Transverse colon (tissue), 4 donors: ENCODE results near the gene CCDC188. TPM values are rescaled to one million over a fixed set of nuclear protein-coding genes. Genes with fewer than 3 reads are reported as not detected.
A peak's percentile ranks its signal among the peaks of the same experiment; 100 is the strongest.

Experiments used
- DNase-seq: peaks from one replicate; pipeline ENCODE4 v3.0.0-alpha.2; 2019
- H3K27ac ChIP-seq, 4 donors: fragments of 200-600 bp; sonication (generic); 2 replicates each; pipeline ENCODE4 v1.5.1; 2016 to 2018; ENCODE audit warnings: inconsistent platforms in 4 of 4
- H3K27me3 ChIP-seq: fragments of 200-600 bp; sonication (generic); 2 replicates; pipeline ENCODE4 v1.5.1; 2017; ENCODE audit warnings: inconsistent platforms
- H3K36me3 ChIP-seq, 4 donors: fragments of 200-600 bp; sonication (generic); 2 replicates each; pipeline ENCODE4 v1.5.1; 2017 to 2019; ENCODE audit warnings: inconsistent platforms in 4 of 4
- H3K4me1 ChIP-seq, 4 donors: fragments of 200-600 bp; sonication (generic); 2 replicates each; pipeline ENCODE4 v1.5.1; 2017 to 2020; ENCODE audit warnings: inconsistent platforms in 4 of 4
- H3K4me3 ChIP-seq, 4 donors: fragments of 200-600 bp; sonication (generic); 1 replicate in 1 of 4; 2 replicates in 3 of 4; pipeline versions ENCODE4 v1.5.1 to v1.6.1; 2017 to 2019; ENCODE audit warnings: inconsistent platforms in 4 of 4
- H3K9me3 ChIP-seq, 2 donors: fragments of 200-600 bp; sonication (generic); 2 replicates each; pipeline ENCODE4 v1.5.1; 2017 to 2019; ENCODE audit warnings: inconsistent platforms in 2 of 2
- EP300 ChIP-seq: sonication (generic); formaldehyde crosslinking; IDR thresholded peaks from one replicate; pipeline ENCODE4 v1.6.1; 2017; ENCODE audit warnings: antibody characterized with exemption, low read depth
- POLR2A ChIP-seq: fragments of 450-650 bp; IDR thresholded peaks from one replicate; pipeline ENCODE4 v1.6.1; 2016; ENCODE audit warnings: antibody characterized with exemption, mild to moderate bottlenecking, moderate library complexity
- POLR2AphosphoS5 ChIP-seq, 3 donors: sonication (generic); formaldehyde crosslinking; IDR thresholded peaks; one replicate each; pipeline ENCODE4 v1.6.1; 2016; ENCODE audit warnings: antibody characterized with exemption in 3 of 3
- WGBS, 2 donors: methylation state at CpG; one replicate each; pipeline ENCODE4 v1.1.5; 2018; ENCODE audit warnings: low coverage in 1 of 2; 5-methylcytosine and 5-hydroxymethylcytosine counted together
- in situ Hi-C, 4 donors: fragments of 200-750 bp; cut with MboI; loops; one replicate each; pipeline versions ENCODE4 v1.15.0 to v1.15.1; 2017; ENCODE audit warnings: low sequenced_read_pairs in 3 of 4, low pct_ligation_motif_present in 1 of 4, low pct_unique_long_range_greater_than_20kb in 1 of 4
- intact Hi-C: fragments of 100-400 bp; cut with DNase I; formaldehyde crosslinking; loops from one replicate; pipeline ENCODE4 v1.15.1; 2023; ENCODE audit warnings: low total_unique reads
- total RNA-seq, 4 donors: library from RNA; depleted of rRNA; stranded (reverse); fragments of >200 nt; gene quantifications; one replicate each; pipeline ENCODE4 v1.1.0, GENCODE V29; 2016
- TF ChIP-seq, protein P1 (sequence below), 5 experiments: fragments of 200-600 bp in 3 of 5; fragments of 450-650 bp in 2 of 5; sonication (generic) in 3 of 5; IDR thresholded peaks; 1 replicate in 2 of 5; 2 replicates in 3 of 5; pipeline ENCODE4 v1.5.1; 2016 to 2017; ENCODE audit warnings: antibody characterized with exemption in 5 of 5, inconsistent platforms in 3 of 5, mild to moderate bottlenecking in 2 of 5, moderate library complexity in 1 of 5

CCDC188 gene
- total RNA-seq, 4 donors from 2014 or later: 0.41 TPM; not detected in 3

GRCh38 chr22:20116951-20117632, 33.8 kb downstream of the CCDC188 start, which contains the start of gene TRMT2A:
Gene TRMT2A (minus strand): TSS chr22:20117226. CDS start chr22:20116906, 320 bp downstream.
- no peaks in the 10 kb centered on the region for H3K9me3 ChIP-seq
- H3K27ac ChIP-seq: peak within 1 kb of the TSS; percentile 82 to 95 (median 88)
- peak; percentile 98 for DNase-seq
- peak within 1 kb of the TSS; percentile 69 to 96 (median 88) for H3K4me3 ChIP-seq
- no peaks in the 10 kb centered on the region for H3K27me3 ChIP-seq
- intact Hi-C loops: no loop called here
- WGBS, 2 donors: 0% methylated on average over 85 of the region's 88 CpGs; no CpG with 5 or more reads in 1 of the 2 donors
- in situ Hi-C loops: no loop called here
- H3K36me3 ChIP-seq: no peaks in the 10 kb centered on the region
- TF ChIP-seq, protein P1, sequence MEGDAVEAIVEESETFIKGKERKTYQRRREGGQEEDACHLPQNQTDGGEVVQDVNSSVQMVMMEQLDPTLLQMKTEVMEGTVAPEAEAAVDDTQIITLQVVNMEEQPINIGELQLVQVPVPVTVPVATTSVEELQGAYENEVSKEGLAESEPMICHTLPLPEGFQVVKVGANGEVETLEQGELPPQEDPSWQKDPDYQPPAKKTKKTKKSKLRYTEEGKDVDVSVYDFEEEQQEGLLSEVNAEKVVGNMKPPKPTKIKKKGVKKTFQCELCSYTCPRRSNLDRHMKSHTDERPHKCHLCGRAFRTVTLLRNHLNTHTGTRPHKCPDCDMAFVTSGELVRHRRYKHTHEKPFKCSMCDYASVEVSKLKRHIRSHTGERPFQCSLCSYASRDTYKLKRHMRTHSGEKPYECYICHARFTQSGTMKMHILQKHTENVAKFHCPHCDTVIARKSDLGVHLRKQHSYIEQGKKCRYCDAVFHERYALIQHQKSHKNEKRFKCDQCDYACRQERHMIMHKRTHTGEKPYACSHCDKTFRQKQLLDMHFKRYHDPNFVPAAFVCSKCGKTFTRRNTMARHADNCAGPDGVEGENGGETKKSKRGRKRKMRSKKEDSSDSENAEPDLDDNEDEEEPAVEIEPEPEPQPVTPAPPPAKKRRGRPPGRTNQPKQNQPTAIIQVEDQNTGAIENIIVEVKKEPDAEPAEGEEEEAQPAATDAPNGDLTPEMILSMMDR (IDR thresholded peaks at IDR 0.05): peak in 2 of 5 experiments; percentile 15 to 38
- TF ChIP-seq POLR2AphosphoS5 (IDR thresholded peaks at IDR 0.05): peak; percentile 69 to 84 (median 71)
- peak; percentile 49 for TF ChIP-seq EP300
- TF ChIP-seq POLR2A: peak; percentile 66
- peaks cover 14 to 37% (median 27%) of the 10 kb centered on the region in 4 donors for H3K4me1 ChIP-seq

- TF ChIP-seq EP300 (no peak), POLR2AphosphoS5 (IDR thresholded peaks at IDR 0.05) (no peak), POLR2A (no peak)
- TF ChIP-seq, protein P1 (IDR thresholded peaks at IDR 0.05): no peak
- in situ Hi-C loops (no loop called here), intact Hi-C loops (no loop called here)
- no peaks in the 10 kb centered on the region for H3K36me3 ChIP-seq
- H3K4me3 ChIP-seq: peak overlapping the region; percentile 69 to 96 (median 88)
- no peaks in the 10 kb centered on the region for H3K27me3 ChIP-seq
- no peaks in the 10 kb centered on the region for H3K9me3 ChIP-seq
- DNase-seq: no peak
- 6% methylated on average over 26 of the region's 27 CpGs; no CpG with 5 or more reads in 1 of the 2 donors for WGBS, 2 donors
- peak overlapping the region; percentile 82 to 95 (median 88) for H3K27ac ChIP-seq
- H3K4me1 ChIP-seq: peaks cover 14 to 37% (median 27%) of the 10 kb centered on the region in 4 donors
Observed at GRCh38 chr22:20116376-20116950, 34.4 kb downstream of the CCDC188 start.

DNA sequence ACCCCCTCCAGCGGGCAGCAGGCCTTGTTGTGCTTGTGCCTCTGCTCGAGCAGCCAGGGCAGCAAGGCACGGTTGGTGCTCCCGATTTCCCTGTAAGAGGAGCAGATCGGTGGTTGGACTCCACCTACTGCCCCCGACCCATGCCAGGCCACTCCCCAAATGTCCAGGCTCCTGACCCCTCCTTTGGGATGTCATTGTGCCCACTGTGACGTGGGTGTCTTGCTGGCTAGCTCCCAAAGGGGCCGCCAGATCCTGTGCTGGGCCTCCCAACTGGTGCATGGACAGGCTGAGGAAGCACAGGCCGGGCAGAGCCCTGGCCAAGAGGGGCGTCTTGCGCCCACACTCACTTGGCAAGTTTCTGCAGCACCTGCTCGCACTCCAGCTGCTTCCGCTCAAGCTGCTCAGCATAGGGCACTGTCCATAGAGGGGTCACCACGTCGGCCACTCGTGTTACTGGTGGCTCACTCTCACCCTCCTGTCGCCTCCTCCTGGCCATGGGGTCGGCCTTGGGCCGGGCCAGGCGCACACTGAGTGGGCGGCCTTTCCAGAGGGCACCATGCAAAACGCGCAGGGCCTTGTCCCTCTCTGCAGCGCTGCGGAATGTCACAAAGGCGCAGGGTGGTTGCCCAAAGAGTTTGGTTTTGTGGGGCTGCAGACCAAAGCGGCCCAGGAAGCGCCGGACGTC, 35.0 kb downstream of the CCDC188 start, which contains the start of gene RANBP1:
RANBP1 (plus strand) TSS at position 414 of the 685 bp plus-strand sequence; CDS start at position 495, 81 bp downstream.
- no peak for DNase-seq
- Histone ChIP-seq H3K36me3 (no peaks in the 10 kb centered on the region), H3K9me3 (no peaks in the 10 kb centered on the region), H3K4me3 (peak within 1 kb of the TSS; percentile 69 to 96 (median 88)), H3K27ac (peak within 1 kb of the TSS; percentile 82 to 95 (median 88)), H3K27me3 (no peaks in the 10 kb centered on the region), H3K4me1 (peaks cover 14 to 37% (median 27%) of the 10 kb centered on the region in 4 donors)
- 60% methylated on average over 25 of the region's 30 CpGs; no CpG with 5 or more reads in 1 of the 2 donors for WGBS, 2 donors
- intact Hi-C loops (no loop called here), in situ Hi-C loops (no loop called here)
- TF ChIP-seq, protein P1 (IDR thresholded peaks at IDR 0.05): no peak
- no peak for TF ChIP-seq POLR2AphosphoS5 (IDR thresholded peaks at IDR 0.05)
- TF ChIP-seq POLR2A: no peak
- no peak for TF ChIP-seq EP300
